Stimulated activated CD4-positive, alpha-beta T cell treated with anti-CD3 and anti-CD28 coated beads, Interleukin-1b, Interleukin-23, amount 100 ng/mL, for 24 hours (primary cell): ENCODE data around the gene KIAA0930.

Experiments used
- DNase-seq, 4 experiments: peaks; one replicate each; pipeline ENCODE4 v3.0.0-alpha.2; 2020; ENCODE audit warnings: low read depth in 4 of 4, low spot score in 1 of 4

KIAA0930 gene

DNA sequence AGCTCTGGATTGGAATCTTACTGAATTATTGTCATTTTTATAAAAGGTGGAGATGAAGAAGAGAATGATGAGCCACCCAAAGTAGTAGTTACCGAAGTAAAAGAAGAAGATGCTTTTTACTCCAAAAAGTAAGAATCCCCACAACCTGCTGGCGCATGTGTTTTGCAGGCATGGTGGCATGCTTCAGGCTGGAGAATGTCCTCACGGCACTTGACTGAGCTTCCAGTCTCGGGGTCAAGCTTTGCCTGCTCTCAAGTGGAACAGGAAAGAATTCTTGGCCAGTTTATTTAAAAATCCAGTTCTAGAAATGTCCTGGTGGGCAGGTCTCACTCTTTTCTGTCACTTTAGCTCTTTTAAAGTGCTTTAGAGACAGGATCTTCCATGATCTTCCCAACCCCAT lies 59.5 kb downstream of the KIAA0930 start:
- DNase-seq: no peak

DNA sequence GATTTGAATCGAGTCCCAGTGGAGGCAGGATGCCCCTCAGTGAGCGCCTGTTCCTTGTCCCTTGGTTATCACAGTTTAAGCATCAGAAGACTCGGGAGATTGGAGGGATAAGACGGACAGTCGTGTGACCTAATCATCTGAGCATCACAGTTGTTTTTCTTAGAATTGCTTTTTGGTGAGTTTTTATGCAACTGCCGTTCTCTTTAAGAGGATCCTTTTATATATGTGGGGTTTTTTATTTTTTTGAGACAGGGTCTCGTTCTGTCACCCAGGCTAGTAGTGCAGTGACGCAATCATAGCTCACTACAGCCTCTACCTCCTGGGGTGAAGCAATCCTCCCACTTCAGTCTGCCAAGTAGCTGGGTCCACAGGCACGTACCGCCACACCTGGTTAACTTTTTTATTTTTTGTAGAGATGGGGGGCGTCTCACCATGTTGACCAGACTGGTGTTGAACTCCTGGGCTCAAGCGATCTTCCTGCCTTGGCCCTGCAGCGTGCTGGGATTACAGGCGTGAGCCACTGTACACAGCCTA lies 60.5 kb downstream of the KIAA0930 start:
- DNase-seq: no peak

DNA sequence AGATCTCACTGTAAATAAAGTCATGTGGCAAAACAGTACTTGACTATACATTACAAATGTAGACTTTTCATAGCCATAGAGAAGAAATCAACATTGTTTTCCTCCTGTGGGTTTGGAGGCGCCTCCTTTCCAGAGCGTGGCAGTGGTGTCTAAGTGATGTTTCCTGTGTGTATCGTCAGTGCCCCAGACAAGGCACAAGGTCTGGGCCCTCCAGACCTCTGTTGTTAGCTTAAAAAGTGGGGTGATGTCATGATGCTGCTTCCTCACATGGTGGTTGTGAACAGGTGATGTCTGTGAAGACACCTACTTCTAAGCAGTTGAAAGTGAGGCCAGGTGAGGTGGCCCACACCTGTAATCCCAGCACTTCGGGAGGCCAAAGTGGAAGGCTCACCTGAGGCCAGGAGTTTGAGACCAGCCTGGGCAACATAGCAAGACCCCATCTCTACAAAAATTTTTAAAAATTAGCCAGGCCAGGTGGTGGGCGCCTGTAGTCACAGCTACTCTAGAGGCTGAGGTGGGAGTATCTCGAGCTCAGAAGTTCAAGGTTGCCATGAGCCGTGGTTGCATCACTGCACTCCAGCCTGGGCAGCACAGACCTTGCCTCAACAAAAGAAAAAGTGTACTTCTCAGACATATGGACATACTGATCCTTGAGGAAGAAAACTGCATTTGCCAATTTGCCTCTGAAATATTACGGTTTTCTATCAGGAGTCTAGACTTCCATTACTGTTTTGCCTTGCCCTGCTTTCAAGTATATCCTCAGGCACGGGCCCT lies 61.2 kb downstream of the KIAA0930 start:
- DNase-seq: no peak

DNA sequence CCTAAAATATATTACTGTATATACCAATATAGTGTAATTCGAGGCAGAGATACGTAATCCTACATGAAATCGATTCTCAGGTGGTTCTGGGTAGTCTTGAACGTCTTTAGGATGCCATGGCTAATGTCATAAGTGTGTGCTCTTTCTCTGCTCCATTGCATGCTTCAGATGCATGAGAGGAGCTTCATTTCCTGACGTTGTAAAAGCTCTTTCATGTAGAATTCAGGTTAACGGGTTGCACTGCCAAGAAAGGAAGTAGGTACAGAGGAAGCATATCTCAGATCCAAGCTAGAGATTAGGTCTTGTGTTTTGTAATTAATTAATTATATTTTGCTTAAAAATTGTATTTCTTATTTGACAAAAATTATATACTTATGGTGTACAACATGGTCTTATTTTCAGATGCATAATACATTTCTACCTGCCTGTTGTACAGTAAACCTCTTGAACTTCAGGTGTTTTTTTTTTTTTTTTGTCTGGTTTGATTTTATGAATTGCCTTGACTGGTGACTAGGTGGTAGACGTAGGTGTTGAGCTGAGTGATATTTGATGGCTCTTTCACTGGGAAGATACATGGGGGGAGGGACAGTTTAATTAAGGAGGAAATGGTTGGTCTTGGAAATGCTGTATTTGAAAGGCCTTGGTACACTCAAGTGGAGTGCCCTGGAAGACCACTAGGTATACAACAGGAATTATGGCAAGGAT lies 67.7 kb downstream of the KIAA0930 start:
- no peak for DNase-seq

DNA sequence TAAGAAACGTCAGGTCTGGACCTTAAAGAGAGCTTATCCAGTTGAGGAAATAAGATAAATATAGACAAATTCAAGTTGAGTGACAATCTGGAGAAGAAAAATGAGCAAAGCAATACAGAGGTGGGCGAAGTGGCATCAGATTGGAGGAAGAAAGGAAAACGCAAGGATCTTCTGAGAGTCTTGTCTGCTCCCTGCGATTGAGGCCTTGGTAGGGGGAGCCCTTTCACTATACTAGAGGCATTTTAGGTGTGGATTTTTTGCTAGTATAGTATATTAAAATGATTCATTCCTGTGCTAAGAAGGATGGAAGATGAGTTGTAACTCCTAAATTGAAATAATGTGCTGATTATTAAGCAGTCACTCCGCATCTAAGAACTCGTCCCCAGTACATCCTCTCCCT lies 68.9 kb downstream of the KIAA0930 start:
- DNase-seq: no peak

DNA sequence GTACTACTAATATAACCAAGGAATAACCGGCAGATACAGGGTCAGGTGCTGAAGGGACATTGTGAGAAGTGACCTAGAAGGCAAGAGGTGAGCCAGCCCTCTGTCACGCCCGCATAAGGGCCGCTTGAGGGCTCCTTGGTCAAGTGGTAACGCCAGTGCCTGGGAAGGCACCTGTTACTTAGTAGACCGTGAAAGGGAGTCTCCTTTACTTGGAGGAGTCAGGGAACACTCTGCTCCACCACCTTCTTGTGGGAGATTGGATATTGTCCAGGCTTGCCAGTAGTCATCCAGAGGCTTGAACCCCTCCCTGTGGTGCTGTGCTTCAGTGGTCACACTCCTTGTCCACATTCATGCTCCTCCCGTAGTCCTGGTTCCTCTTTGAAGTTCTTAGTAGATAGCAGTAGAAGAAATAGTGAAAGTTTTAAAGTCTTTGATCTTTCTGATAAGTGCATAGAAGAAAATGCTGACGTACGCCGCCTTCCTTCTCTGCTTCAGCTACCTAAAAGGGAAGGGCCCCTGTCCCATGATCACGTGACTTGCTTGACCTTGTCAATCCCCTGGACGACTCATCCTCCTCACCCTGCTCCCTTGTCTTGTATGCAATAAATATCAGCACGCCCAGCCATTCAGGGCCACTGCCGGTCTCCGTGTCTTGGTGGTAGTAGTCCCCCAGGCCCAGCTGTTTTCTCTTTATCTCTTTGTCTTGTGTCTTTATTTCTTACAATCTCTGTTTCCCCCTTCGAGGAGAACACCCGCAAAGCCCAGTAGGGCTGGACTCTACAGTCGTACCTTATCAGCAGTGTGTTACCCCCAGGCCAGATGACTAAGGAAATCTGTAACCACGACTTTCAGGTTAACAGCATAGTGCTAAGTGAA lies 70.9 kb downstream of the KIAA0930 start:
- no peak for DNase-seq

DNA sequence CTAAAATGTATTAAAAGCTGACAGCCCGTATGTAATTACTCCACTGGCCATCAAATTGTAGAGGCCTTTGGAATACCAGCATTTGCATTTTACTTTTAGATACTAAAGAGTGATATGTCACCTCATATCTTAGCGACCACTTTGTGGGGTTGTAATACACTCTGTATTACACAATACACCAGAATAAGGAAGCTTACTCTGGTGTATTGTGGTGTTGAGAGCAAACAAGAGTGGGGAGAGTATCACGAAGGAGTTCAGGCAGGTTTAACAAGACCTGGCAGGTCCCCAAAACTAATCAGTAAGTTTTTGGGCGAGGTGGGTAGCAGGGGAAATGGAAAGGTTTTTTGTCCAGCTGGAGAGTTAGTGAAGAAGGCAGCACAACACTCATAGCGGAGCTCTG lies 73.8 kb downstream of the KIAA0930 start:
- DNase-seq: no peak

DNA sequence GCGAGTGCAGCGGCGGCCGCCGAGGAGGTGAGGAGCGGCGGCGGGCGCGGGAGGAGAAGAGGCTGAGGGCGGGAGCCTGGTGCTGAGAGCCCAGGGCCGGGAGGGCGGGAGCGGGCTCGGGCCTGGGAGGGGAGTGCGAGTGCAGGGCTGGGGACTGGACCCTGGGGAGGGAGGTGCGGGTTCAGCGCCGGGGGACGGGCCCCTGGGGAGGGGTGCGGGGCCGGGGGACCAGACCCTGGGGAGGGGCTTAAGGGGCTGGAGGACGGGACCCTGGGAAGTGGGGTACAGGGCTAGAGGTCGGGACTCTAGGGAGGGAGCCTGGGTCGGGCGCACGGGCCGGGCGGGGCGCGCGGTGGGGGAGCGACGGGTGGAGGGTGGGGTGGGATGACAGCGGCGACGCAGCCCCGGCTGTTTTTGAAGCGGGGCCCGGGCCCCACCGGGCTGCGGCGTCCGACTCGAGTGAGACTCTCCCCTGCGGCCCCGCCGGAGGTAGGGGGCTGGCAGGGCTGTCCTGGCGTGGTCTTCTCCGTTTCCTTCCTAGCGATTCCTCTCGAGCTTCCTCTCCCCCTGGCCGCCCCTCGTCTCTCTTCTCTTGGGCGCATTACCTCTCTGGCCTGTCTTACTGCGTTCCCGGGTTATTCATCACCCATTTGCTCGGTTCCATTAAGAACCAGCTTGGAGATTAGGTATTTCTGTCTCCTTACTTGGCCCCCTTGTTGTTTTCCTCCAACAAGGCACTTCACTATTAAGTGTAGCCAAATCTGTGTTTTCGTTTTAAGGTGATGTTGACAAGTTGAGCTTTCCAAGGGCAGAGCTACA lies 76.2 kb downstream of the KIAA0930 start:
- peak in 2 of 4 experiments; percentile 15 to 16 for DNase-seq

DNA sequence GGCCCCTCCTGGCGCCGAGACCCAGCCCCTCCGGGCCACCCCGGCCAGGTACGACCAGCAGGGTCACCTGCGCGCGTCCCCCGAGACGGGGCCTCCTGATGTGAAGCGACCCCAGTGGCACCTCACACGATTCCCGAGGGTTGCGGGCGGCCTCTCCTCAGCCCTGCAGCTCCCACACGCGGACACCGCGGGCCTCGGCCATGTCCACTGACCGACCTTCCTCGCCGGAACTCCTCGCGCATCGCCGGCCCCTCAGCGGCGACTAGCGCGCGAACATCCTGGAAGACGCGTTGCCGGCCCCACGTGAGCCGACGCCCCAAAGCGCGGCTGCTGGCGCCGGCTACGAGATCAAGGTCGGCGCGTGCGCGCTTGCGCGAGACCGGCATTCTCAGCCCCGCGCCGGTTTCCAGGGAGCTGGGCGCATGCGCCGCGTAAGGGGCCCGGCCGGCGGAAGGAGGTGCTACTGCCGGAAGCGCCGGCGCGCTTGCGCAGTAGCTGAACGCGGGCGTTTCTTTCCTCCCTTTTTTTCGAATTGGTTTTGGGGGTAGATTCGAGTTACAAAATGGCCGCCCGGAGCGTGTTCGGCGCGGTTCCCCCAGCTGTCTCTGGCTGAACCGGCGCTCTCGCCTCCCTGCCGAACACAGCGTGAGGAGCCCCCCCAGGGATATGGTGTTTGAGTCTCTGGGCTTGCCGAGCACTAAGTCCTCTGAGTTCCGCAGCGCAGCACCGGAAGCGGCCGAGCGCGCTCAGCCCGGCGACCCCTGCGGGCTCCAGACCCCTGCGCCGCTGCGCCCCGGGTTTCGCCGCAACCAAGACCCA lies 77.0 kb downstream of the KIAA0930 start, which contains the start of gene NUP50:
TSS of gene NUP50 (plus strand) at position 475 of the 819 bp plus-strand sequence. CDS start 4,253 bp downstream, outside the sequence.
- peak; percentile 87 to 93 (median 90) for DNase-seq

DNA sequence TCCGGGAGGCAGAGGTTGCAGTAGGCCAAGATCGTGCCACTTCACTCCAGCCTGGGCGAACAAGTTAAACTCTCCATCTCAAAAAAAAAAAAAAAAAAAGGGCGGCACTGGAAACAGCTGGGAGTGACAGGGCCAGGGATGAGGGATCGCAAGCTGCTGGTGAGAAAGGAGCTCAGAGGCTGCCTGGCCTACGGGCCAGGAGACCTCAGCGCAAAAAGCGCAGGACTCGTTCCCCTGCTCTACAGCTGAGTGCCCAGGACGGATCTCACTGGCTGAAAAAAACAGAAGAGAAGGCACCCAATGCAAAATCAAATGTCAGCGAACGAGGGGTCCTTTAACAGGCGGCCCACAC lies 77.6 kb downstream of the KIAA0930 start:
- DNase-seq: no peak

DNA sequence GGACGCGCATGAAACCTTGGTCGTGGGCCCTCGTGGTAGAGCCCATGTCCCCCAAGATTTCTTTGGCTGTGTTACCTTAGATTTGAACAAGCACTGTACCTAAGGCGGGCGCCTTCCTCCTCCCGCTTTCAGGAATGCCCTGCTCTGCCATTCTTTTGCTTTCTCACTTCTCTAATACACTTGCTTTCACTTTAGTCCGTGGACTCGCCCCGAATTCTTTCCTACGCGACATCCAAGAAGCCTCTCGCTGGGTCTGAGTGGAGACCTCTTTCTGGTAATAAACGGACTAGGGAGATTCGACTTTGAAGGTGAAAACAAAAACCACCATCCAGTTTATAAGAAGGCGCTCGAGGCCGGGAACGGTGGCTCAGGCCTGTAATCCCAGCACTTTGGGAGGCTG lies 78.2 kb downstream of the KIAA0930 start:
- no peak for DNase-seq

DNA sequence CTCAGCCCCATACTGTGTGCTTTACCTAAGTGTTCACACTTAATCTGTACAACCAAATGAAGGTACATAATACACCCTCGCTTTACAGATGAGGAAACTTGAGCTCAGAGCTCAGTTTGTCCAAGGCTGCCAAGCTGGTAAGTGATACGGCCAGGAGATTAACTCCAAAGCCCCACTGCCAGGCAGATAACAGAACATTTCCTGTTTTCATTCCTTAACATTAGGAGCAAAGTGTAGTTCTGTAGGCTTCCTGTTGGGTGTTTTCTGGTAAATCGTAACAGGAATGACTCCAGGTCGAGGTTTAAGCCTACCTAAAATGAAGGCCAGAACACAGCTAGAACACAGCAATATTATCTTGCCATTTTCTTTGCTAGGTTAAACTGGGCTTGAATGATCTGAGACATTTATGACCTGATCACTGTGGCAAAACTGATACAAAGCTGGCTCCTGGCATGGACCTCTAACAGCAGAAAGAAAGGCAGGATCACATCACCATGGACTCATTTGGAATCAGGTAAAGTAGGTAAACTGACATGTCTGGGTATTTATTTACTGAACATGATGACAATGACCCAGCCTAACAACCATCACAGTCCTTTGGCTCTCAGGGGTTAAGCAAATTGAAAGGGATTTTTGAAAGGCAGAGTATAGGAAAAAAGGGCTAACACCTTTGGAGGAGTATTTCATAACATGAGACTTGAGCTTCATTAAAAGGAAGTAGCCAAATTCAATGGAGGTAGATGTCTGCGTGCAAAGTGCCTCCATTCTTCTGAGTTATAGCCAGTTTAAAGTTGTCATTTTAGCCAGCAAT lies 80.8 kb downstream of the KIAA0930 start:
- DNase-seq: no peak

DNA sequence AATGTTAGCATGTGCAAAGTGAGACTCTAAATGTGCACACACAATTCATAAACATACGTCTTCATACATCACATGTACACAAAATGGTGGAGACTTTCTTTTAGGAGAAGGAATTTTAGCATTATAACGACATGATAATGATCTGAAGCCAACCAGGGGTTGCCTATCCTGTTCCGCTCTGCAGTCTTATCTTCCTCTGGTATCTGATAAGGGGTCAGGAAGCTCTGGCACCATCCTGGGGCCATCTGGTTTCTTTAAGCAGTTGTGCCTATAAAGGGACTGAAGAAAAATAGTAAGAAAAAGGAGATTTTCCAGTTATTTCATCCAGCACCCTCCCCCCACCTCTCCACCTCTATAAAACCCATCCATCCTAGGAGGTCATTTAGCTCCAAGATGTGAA lies 82.8 kb downstream of the KIAA0930 start:
- DNase-seq: no peak

DNA sequence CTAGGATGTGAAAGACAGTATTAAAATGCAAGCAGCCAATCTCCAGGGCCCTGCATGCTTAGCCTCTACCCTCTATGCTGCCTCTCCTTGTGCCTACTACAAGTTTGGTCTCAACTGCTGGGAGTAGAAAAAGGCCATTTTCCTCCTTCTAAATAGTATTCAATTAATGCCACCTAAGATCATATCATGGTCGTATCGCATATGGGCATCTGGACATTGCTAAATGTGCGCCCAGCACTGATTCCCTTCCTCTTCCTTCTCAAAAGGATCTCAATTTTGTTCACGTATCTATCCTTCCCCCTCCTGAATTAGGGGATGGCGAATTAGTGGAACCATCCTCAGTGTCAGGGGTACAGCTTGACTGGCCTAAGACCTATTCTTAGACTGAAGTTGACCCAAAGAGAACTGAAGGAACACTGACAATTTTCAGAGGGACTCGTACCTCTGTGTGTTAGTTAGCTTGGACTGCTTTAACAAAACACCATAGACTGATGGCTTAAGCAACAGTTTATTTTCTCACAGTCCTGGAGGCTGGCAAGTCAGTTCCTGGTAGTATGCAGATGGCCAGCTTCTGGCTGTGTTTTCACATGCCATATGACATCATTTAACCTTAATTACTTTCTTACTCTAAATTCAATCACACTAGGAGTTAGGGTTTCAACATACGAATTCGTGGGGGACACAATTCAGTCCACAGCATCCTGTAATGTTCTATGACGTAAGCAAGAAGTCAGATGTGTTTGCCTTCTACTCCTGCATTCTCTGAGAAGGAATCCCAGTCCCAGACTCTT lies 85.4 kb downstream of the KIAA0930 start:
- no peak for DNase-seq

DNA sequence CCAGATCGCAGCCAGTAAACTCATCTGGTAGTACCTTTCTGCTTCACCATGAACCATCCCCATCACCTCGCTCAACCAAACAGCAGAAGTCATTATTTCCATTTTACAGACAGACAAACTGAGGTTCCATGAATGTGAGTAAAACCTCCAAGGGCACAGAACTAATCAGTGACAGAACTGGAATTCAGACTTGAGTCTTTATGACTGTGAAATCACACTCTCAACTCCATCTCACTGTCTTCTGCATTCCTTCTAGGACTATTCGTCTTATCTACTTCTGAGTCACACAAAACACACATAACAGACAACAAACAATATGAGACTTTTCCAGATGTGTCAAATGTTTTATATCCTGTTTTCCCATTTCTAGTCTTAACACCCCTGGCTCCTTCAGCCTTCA lies 86.3 kb downstream of the KIAA0930 start:
- DNase-seq: no peak

DNA sequence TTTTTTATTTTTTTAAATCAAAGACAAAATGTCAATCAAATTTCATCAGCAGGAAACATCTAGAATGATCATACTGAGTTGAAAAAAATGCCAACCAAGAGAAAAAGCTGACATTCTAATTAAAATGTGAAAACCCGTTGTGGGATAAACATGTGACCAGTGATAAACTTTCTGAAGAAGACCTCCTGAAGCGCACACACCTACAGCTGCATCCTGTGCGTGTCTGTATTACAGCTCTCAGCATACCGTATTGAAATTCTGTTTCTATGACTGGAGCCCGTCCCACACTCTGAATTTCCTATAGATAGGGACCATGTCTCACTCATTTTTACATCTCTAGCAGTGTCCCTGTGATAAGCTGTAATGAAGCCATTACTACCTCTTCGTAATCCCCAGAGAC lies 89.2 kb downstream of the KIAA0930 start:
- no peak for DNase-seq

DNA sequence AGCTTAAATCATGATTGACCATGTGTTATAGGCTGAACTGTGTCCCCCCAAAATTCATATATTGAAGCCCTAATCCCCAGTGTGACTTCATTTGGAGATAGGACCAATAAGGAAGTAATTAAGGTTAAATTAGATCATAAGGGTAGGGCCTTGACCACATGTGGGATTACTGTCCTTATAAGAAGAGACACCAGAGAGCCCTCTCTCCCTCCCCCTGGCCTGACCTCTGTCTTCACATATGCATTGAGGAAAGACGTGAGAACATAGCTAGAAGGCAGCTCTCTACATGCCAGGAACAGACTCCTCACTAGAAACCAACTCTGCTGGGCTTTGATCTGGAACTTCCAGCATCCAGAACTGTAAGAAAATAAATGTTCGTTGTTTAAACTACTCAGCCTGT lies 90.6 kb downstream of the KIAA0930 start:
- no peak for DNase-seq

DNA sequence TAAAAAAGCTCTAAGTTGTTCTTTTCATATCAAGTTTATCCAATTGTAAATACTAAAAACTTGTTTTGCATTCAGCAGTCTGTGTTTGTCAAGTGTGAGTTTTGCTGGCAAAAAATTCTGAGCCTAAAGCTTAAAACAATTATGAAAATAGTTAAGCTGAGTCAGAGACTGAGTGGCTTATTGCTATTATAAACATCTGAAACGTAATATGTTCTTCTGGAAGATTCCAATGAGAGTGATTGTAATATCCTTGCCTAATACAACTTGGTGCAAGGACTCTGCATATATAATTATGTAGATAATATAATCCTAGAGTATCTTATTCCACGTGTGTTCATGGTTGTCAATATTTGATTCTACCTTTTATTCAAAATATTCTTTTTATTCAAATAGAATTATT lies 91.0 kb downstream of the KIAA0930 start:
- DNase-seq: no peak
